ENCODE data around the gene PTPN14. TPM values are rescaled to one million over a fixed set of nuclear protein-coding genes. Genes with fewer than 3 reads are reported as not detected.

Gene PTPN14
- total RNA-seq, 1 experiment from 2014 or later: 209 TPM

GRCh38 chr1:214384373-214385079 lies 166.9 kb downstream of the PTPN14 start:
- BruUV-seq (replicated peaks): no TSS peak
- in situ Hi-C loops (cut with HindIII; ENCODE audit: low pct_unique_long_range_greater_than_20kb, low sequenced_read_pairs): no loop called here
- Histone ChIP-seq H3K27me3 (ENCODE audit: control insufficient read depth, insufficient read depth, low read length) (no peaks in the 10 kb centered on the region), H3K36me3 (ENCODE audit: control insufficient read depth, insufficient read depth, low read length) (peaks cover 46% of the 10 kb centered on the region), H3K27ac (ENCODE audit: low read length) (no peak overlapping the region), H3K9me3 (ENCODE audit: control insufficient read depth, insufficient read depth, low read depth, low read length) (no peaks in the 10 kb centered on the region), H3K4me3 (ENCODE audit: low read depth in 2 of 2, low read length in 2 of 2) (no peak overlapping the region), H3K4me1 (ENCODE audit: control insufficient read depth, insufficient read depth, low read length) (peaks cover 14% of the 10 kb centered on the region)
- ATAC-seq (no peak), DNase-seq (ENCODE audit: low read depth, low spot score) (no peak)
- ChIA-PET POLR2A (no interaction called here), CTCF (no interaction called here)
- TF ChIP-seq POLR2AphosphoS5 (IDR thresholded peaks at IDR 0.05; ENCODE audit: low read depth, low read length) (no peak), TCF7L2 (IDR thresholded peaks at IDR 0.05; ENCODE audit: low read depth, low read length) (no peak), SIN3A (IDR thresholded peaks at IDR 0.05; ENCODE audit: borderline replicate concordance, insufficient read depth, low read depth, low read length) (no peak)
- intact Hi-C loops (cut with micrococcal nuclease; ENCODE audit: unreplicated experiment): no loop called here

DNA sequence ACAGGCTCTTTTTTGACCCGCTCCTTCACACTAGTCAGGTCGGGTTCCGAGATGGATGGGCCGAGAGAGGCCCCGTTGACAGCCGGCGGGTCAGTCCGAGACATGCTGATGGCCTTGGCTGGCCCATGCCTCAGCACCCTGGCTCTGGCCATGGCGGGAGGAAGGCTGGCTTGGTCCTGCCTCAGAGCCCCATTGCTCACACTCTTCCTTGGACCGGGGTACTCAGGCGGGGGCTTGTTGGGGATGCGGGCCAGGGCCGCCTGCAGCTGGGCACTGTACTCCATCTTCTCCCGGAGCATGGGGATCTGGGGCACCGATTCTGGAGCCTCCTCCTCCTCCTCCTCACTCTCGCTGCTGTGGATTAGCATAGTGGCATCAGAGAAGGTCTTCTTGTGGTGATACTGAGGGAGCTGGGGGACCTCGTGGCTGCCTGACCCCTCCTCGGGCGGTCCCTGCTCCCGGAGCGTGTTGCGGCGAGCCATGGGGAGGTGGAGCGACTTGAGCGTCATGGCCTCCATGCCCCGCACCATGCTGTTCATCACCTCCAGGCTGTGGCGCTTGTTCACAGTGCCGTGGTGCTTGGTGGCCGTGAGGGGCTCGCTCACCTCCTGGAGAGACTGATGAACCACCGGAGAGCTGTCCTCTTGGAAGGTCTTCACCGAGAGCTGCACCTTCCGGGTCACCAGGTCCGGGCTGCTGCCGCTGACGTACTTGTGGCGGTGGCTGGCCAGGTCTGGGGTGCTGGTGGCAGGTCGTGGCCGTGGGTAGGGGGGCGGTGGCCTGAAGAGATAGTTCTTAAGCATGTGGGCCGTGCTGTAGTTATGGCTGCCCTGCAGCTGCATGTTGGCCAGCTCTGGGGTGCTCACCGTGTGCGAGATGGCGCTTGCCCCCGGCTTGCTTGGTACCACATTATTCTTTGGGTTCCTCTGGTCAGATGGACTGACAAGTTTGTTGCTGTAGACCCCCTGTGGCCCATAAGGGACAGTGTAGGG lies 167.7 kb downstream of the PTPN14 start:
- ATAC-seq (no peak), DNase-seq (ENCODE audit: low read depth, low spot score) (no peak)
- intact Hi-C loops (cut with micrococcal nuclease; ENCODE audit: unreplicated experiment): no loop called here
- Histone ChIP-seq H3K4me3 (ENCODE audit: low read depth in 2 of 2, low read length in 2 of 2) (no peak overlapping the region), H3K27me3 (ENCODE audit: control insufficient read depth, insufficient read depth, low read length) (no peaks in the 10 kb centered on the region), H3K9me3 (ENCODE audit: control insufficient read depth, insufficient read depth, low read depth, low read length) (no peaks in the 10 kb centered on the region), H3K4me1 (ENCODE audit: control insufficient read depth, insufficient read depth, low read length) (peaks cover 16% of the 10 kb centered on the region), H3K27ac (ENCODE audit: low read length) (no peak overlapping the region), H3K36me3 (ENCODE audit: control insufficient read depth, insufficient read depth, low read length) (peaks cover 44% of the 10 kb centered on the region)
- ChIA-PET CTCF (no interaction called here), POLR2A (no interaction called here)
- TF ChIP-seq CTCF (IDR thresholded peaks at IDR 0.05) (no peak), TCF7L2 (IDR thresholded peaks at IDR 0.05; ENCODE audit: low read depth, low read length) (no peak), SIN3A (IDR thresholded peaks at IDR 0.05; ENCODE audit: borderline replicate concordance, insufficient read depth, low read depth, low read length) (no peak), POLR2AphosphoS5 (IDR thresholded peaks at IDR 0.05; ENCODE audit: low read depth, low read length) (no peak)
- TF ChIP-seq, protein P1, sequence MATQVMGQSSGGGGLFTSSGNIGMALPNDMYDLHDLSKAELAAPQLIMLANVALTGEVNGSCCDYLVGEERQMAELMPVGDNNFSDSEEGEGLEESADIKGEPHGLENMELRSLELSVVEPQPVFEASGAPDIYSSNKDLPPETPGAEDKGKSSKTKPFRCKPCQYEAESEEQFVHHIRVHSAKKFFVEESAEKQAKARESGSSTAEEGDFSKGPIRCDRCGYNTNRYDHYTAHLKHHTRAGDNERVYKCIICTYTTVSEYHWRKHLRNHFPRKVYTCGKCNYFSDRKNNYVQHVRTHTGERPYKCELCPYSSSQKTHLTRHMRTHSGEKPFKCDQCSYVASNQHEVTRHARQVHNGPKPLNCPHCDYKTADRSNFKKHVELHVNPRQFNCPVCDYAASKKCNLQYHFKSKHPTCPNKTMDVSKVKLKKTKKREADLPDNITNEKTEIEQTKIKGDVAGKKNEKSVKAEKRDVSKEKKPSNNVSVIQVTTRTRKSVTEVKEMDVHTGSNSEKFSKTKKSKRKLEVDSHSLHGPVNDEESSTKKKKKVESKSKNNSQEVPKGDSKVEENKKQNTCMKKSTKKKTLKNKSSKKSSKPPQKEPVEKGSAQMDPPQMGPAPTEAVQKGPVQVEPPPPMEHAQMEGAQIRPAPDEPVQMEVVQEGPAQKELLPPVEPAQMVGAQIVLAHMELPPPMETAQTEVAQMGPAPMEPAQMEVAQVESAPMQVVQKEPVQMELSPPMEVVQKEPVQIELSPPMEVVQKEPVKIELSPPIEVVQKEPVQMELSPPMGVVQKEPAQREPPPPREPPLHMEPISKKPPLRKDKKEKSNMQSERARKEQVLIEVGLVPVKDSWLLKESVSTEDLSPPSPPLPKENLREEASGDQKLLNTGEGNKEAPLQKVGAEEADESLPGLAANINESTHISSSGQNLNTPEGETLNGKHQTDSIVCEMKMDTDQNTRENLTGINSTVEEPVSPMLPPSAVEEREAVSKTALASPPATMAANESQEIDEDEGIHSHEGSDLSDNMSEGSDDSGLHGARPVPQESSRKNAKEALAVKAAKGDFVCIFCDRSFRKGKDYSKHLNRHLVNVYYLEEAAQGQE (IDR thresholded peaks at IDR 0.05; ENCODE audit: insufficient read depth in 1 of 2, low read depth in 2 of 2, low read length in 1 of 2): no peak
- BruUV-seq (replicated peaks): no TSS peak
- in situ Hi-C loops (cut with HindIII; ENCODE audit: low pct_unique_long_range_greater_than_20kb, low sequenced_read_pairs): no loop called here

Data from Panc1 (cell line).